GM20000 (cell line): ENCODE data around the gene RPL9.
"Not testable (repeated sequence)": the region's sequence is repeated elsewhere in the genome, so short reads cannot be mapped to it uniquely, and the experiment has no call there.

ENCODE experiments used
- DNase-seq: peaks from one replicate; pipeline ENCODE4 v3.0.0; 2012; ENCODE audit warnings: low spot score
- TF ChIP-seq, protein P1 (sequence below): IDR thresholded peaks from 2 replicates; pipeline ENCODE4 v1.5.1; 2012; ENCODE audit warnings: mild to moderate bottlenecking, control low read depth; ENCODE audit errors: extremely low read depth, missing control alignments

The RPL9 gene

DNA sequence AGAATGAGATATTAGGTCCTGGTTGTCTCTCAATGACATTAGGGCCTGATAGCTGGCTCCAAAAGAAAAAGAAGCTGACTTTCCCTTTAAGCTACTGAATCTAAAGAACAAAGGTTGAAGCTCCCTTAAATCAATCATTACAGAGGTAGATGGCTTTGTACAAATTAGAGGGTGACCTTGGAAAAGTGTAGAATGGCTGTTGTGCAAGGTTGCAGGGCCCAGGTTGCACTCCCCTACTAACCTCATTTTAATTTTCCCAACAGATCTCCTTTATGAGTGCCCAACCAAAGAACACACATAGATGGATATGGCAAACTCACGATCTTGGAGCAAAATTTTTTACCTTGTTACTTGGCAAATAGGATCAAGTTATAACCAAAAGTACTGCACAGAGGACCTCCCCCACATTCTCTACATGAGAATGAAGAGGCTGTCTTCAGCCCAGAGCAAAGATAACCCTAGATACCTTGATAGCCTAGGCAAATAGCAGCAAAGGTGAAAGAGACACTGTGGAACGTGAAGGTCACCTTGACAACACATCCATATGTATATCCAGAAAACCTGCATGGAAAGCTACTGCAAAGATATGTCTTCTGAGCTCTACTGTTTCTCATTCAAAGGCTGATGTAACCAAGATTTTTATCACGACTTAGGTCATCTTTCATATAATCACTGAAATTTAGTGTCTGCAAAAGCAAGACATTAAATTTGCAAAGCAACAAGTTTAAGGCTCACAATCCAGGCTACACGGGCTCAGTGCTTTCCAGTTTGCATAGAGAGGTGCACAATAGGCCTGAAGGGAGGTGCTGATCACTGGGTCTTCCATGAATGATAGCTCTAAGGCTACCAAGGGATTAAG lies 29.0 kb downstream of the RPL9 start:
- TF ChIP-seq, protein P1, sequence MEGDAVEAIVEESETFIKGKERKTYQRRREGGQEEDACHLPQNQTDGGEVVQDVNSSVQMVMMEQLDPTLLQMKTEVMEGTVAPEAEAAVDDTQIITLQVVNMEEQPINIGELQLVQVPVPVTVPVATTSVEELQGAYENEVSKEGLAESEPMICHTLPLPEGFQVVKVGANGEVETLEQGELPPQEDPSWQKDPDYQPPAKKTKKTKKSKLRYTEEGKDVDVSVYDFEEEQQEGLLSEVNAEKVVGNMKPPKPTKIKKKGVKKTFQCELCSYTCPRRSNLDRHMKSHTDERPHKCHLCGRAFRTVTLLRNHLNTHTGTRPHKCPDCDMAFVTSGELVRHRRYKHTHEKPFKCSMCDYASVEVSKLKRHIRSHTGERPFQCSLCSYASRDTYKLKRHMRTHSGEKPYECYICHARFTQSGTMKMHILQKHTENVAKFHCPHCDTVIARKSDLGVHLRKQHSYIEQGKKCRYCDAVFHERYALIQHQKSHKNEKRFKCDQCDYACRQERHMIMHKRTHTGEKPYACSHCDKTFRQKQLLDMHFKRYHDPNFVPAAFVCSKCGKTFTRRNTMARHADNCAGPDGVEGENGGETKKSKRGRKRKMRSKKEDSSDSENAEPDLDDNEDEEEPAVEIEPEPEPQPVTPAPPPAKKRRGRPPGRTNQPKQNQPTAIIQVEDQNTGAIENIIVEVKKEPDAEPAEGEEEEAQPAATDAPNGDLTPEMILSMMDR: no peak
- no peak for DNase-seq

DNA sequence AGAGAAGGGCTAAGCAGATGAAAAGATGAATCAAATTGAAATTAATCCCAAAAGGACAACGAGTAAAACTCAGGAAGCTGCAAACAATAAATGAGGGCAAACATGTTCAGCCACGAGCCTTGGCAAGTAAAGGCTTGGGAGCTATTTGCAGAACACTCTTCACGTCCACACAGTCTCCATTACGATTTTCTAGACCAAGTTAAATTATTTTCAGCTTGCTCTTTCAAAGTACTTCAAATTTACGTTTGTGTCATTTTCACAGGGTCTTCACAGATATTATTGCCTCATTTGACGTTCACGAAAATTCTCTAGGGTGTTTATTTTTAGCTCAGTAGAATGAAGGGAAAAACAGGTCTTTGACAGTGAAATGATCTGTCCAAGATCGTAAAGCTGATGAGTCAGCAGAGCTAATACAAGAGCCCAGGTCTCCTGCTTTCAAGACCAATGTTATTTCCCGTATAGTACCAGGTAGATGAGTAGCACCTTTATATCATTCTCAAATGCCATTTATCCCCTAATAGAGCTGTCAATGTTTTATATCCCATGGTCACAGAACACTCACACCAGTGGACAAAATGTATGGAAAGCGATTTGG lies 31.1 kb downstream of the RPL9 start:
- TF ChIP-seq, protein P1: no peak
- no peak for DNase-seq

DNA sequence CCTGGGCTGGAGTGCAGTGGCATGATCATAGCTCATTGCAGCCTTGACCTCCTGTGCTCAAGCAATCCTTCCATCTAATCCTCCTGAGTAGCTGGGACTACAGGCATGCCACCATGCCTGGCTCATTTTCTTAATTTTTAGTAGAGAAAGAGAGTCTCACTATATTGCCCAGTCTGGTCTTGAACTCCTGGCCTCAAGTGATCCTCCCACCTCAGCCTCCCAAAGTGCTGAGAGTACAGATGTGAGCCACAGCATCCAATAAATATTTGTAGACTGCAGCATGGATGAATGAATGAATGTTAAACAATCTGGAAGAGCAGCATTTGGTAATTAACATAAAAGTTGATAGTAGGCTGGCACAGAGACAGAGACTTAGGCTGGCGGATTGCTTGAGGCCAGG lies 32.0 kb downstream of the RPL9 start:
- TF ChIP-seq, protein P1: no peak
- no peak for DNase-seq

DNA sequence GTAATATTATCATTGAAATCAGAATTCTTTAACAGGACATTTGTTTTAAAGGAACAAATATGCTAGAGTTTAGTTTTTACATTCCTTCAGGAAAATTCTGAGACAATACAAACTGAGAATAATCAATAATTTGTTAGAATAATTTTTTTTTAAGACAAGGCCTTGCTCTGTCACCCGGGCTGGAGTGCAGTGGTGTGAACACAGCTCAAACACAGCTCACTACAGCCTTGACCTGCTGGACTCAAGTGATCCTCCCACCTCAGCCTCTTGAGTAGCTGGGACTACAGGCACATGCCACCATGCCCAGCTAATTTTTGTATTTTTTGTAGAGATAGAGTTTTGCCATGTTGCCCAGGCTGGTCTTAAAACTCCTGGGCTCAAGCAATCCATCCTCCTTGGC lies 33.4 kb downstream of the RPL9 start:
- DNase-seq: not testable (repeated sequence)

DNA sequence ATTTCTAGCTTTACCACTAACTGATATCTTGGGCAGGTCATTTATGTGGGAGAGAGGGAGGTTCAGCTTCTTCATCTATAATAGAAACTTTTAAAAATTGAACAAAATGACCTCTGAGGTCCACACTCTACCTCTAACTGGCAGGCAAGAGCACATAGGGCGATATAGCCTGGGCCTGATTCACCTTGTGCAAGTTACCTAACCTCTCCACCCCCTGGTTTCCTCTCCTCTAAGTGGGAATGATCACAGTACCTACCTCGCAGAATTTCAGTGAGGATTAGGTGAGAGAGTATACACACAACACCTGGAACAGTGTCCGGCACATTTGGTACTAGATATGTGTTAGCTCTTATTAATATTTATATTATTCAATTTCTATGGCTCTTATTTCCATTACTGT lies 36.5 kb downstream of the RPL9 start:
- DNase-seq: no peak
- TF ChIP-seq, protein P1: no peak

DNA sequence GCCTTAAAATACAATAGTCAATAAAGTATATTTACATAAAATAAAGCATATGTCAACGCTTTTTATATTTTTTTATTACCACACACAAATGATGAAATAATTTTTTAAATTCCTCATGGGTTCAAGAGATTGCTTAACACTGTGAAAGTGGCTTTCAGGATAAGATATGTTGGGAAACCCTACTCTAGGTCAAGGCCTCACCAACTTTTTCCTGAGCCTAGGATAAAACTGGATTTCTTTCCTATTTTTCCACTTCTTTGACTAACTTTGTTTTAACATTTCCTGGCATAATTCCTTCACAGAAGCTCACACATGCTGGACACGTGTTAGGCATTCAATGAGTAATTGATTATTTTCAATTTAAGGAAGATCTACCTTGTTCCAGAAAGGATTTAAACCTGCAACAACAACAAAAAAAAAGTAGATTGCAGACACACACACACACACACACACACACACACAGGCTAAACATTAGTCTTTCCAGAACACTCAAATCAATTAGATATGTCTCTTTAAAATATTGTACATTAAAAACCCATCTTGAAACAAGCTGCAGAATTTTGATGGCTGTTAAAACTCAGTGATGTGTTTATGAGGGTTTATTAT lies 42.9 kb downstream of the RPL9 start:
- TF ChIP-seq, protein P1: no peak

DNA sequence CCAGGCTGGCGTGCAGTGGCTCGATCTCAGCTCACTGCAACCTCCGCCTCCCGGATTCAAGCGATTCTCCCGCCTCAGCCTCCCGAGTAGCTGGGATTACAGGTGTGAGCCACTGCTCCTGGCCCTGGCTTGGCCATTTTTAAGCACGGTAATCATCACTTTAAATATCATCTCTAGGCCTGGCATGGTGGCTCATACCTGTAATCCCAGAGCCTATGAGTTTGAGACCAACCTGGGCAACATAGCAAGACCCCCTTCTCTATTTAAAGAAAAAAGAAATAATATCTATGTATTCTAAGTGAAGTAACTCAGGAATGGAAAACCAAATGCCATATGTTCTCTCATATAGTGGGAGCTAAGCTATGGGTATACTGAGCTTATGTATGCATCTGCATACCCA lies 47.2 kb downstream of the RPL9 start:
- DNase-seq: not testable (repeated sequence)

More for the DNA sequence above, 42.9 kb downstream of the RPL9 start:
- DNase-seq: no peak

DNA sequence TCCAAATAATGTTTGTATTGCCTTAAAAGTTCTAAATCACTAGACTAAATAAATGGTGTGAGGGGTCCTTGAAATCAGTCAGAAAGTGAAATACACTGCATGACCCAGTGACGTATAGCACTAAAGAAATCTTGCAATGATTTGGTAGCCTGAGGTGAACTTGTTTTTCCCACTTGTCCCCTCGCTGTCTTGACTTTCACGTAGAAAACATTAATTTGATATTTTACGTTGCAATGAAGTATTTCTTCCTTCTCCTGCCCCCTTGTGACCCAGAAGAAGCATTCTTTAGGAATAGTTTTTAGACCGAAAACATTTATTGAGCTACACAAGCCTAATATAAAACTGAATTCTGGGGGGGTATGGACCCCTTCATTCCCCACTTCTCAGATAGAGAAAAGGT lies 48.3 kb downstream of the RPL9 start:
- TF ChIP-seq, protein P1: no peak

More for the DNA sequence above, 48.3 kb downstream of the RPL9 start:
- no peak for DNase-seq
